OCI-LY1 (cell line): ENCODE measurements around the gene SIX5.
A peak's percentile ranks its signal among the peaks of the same experiment; 100 is the strongest.

Experiments
- H2AFZ ChIP-seq: fragments of 200-600 bp; sonication (generic), shearing (Covaris generic); 2 replicates; pipeline ENCODE4 v1.6.0; 2014; ENCODE audit warnings: antibody characterized with exemption, mild to moderate bottlenecking, low read length
- H3F3A ChIP-seq: fragments of 200-600 bp; sonication (generic), shearing (Covaris generic); 2 replicates; pipeline ENCODE4 v1.6.0; 2014; ENCODE audit warnings: mild to moderate bottlenecking, antibody characterized with exemption, low read length, moderate library complexity; ENCODE audit not compliant: insufficient read depth
- H3K27ac ChIP-seq: fragments of 200-600 bp; sonication (generic); 2 replicates; pipeline ENCODE4 v1.5.1; 2014; ENCODE audit warnings: low read length, mixed run types, mild to moderate bottlenecking, low read depth; ENCODE audit not compliant: poor library complexity, severe bottlenecking
- H3K27me3 ChIP-seq: fragments of 200-600 bp; sonication (generic); 2 replicates; pipeline ENCODE4 v1.6.0; 2014; ENCODE audit warnings: antibody characterized with exemption, mild to moderate bottlenecking, low read length, moderate library complexity; ENCODE audit not compliant: insufficient read depth
- H3K36me3 ChIP-seq: fragments of 200-600 bp; sonication (generic); 2 replicates; pipeline ENCODE4 v1.6.1; 2014; ENCODE audit warnings: mild to moderate bottlenecking, antibody characterized with exemption, low read length, moderate library complexity, mixed read lengths; ENCODE audit not compliant: insufficient read depth
- H3K4me1 ChIP-seq: fragments of 200-600 bp; sonication (generic); 2 replicates; pipeline ENCODE4 v1.5.1; 2014; ENCODE audit warnings: mild to moderate bottlenecking, low read length, moderate library complexity; ENCODE audit not compliant: insufficient read depth, severe bottlenecking
- H3K4me2 ChIP-seq: fragments of 200-600 bp; sonication (generic), shearing (Covaris generic); 2 replicates; pipeline ENCODE4 v1.6.1; 2014; ENCODE audit warnings: low read length
- H3K4me3 ChIP-seq: fragments of 200-600 bp; sonication (generic); 2 replicates; pipeline ENCODE4 v1.5.1; 2014; ENCODE audit warnings: low read length, low read depth, mild to moderate bottlenecking, mixed read lengths; ENCODE audit not compliant: poor library complexity, severe bottlenecking
- H3K79me2 ChIP-seq: fragments of 200-600 bp; shearing (Covaris generic); 2 replicates; pipeline ENCODE4 v1.6.1; 2016; ENCODE audit warnings: mixed run types, low read length, mixed read lengths; ENCODE audit not compliant: insufficient read depth
- H3K9ac ChIP-seq: fragments of 200-600 bp; sonication (generic), shearing (Covaris generic); 2 replicates; pipeline ENCODE4 v1.6.1; 2014; ENCODE audit warnings: mild to moderate bottlenecking, low read length, mixed read lengths
- H3K9me2 ChIP-seq: fragments of 200-600 bp; sonication (generic), shearing (Covaris generic); 2 replicates; pipeline ENCODE4 v1.6.1; 2014; ENCODE audit warnings: low read depth, mild to moderate bottlenecking, low read length, mixed read lengths
- H3K9me3 ChIP-seq: fragments of 200-600 bp; shearing (Covaris generic); 2 replicates; pipeline ENCODE4 v1.6.1; 2014; ENCODE audit warnings: low read length, mixed read lengths
- H4K20me1 ChIP-seq: fragments of 200-600 bp; sonication (generic), shearing (Covaris generic); 2 replicates; pipeline ENCODE4 v1.6.0; 2016; ENCODE audit warnings: mild to moderate bottlenecking, low read length; ENCODE audit not compliant: insufficient read depth
- EZH2 ChIP-seq: fragments of 200-600 bp; sonication (generic), shearing (Covaris generic); IDR thresholded peaks from 2 replicates; pipeline ENCODE4 v1.8.0; 2017; ENCODE audit warnings: borderline replicate concordance, mixed run types, mild to moderate bottlenecking, antibody characterized with exemption, low read length, moderate library complexity, mixed read lengths
- TF ChIP-seq, protein P1 (sequence below): fragments of 200-600 bp; sonication (generic), shearing (Covaris generic); IDR thresholded peaks from 2 replicates; pipeline ENCODE4 v1.5.1; 2017; ENCODE audit warnings: mild to moderate bottlenecking, antibody characterized with exemption, low read length, moderate library complexity, mixed read lengths

Gene SIX5

DNA sequence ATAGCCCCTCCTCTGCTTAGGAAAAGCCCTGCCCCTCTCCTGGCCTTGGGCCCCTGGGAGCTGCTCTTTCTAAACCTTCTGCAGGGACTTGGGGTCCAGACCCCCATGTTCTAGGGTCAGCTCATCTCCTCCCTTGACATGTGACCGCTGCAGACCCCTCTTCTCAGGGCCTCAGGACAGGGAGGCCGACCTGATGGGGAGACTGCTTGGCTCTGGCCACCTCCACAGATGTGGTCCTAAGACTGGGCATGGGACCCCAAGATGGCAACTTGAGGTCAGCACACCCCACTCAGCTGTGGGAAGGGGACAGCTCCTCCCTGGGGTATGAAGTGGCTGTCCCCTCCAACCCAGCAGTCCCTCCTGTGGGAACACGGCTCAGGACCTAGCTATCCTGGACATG lies 3.9 kb upstream of the SIX5 start:
- H3K4me3 ChIP-seq = no peak overlapping the region

DNA sequence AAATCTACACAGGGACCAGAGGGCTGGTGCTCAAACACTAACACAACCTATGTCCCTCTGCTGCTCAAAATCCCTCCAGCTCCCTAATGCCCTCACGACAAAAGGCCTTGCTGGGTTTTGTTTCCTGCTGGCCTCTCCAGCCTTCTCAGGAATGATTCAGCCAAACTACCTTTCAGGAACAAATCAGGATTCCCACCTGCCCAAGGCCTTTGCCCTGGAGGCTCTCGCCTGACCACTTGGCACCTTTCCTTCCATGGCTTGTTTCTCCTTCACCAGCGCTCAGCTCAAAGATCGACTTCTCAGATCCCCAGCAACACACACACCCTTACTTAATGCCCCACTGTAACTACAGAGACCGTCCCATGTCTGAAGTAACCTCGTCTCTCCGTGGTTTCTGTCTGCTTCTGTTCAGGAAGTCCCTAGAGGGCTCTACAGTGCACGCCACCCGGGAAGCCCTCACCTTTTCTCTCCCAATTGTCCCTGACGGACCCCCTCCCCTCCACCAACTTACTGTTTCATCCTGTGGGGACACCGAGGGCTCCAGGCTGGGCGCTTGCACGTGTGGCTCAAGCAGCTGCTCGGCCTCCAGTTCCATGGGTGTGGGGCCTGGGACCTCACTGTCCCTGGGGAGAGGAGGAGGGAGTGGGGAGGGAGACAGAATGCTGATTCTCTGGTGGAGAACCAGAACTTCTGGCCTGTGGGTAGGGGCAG lies 3.2 kb upstream of the SIX5 start:
- Histone ChIP-seq H3F3A (no peaks in the 10 kb centered on the region), H3K4me3 (no peak overlapping the region), H3K27ac (peak overlapping the region; percentile 77), H3K36me3 (0 out of 2 replicates have a peak, but pooled peaks cover 3% of the 10 kb centered on the region), H3K9me3 (no peaks in the 10 kb centered on the region), H3K9ac (peak overlapping the region; percentile 8; the same call in 1 of the 2 replicates), H3K4me2 (peak overlapping the region; percentile 21; the same call in 1 of the 2 replicates), H3K9me2 (no peaks in the 10 kb centered on the region), H3K79me2 (no peaks in the 10 kb centered on the region), H3K27me3 (no peaks in the 10 kb centered on the region), H3K4me1 (peaks cover 34% of the 10 kb centered on the region), H2AFZ (no peak overlapping the region), H4K20me1 (no peaks in the 10 kb centered on the region)
- no peak for TF ChIP-seq EZH2
- TF ChIP-seq, protein P1, sequence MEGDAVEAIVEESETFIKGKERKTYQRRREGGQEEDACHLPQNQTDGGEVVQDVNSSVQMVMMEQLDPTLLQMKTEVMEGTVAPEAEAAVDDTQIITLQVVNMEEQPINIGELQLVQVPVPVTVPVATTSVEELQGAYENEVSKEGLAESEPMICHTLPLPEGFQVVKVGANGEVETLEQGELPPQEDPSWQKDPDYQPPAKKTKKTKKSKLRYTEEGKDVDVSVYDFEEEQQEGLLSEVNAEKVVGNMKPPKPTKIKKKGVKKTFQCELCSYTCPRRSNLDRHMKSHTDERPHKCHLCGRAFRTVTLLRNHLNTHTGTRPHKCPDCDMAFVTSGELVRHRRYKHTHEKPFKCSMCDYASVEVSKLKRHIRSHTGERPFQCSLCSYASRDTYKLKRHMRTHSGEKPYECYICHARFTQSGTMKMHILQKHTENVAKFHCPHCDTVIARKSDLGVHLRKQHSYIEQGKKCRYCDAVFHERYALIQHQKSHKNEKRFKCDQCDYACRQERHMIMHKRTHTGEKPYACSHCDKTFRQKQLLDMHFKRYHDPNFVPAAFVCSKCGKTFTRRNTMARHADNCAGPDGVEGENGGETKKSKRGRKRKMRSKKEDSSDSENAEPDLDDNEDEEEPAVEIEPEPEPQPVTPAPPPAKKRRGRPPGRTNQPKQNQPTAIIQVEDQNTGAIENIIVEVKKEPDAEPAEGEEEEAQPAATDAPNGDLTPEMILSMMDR = no peak

More for the DNA sequence above, 3.9 kb upstream of the SIX5 start:
- H3K36me3 ChIP-seq = 0 out of 2 replicates have a peak, but pooled peaks cover 4% of the 10 kb centered on the region
- H3K27ac ChIP-seq = peak overlapping the region; percentile 77
- no peaks in the 10 kb centered on the region for H3K27me3 ChIP-seq
- H3K9me3 ChIP-seq = no peaks in the 10 kb centered on the region
- no peaks in the 10 kb centered on the region for H3K79me2 ChIP-seq
- H3K4me2 ChIP-seq = no peak overlapping the region; the same call in 1 of the 2 replicates
- no peak for TF ChIP-seq EZH2
- TF ChIP-seq, protein P1 = no peak
- no peaks in the 10 kb centered on the region for H3K9me2 ChIP-seq
- peaks cover 33% of the 10 kb centered on the region for H3K4me1 ChIP-seq
- no peak overlapping the region for H2AFZ ChIP-seq
- H3K9ac ChIP-seq = peak overlapping the region; percentile 8; the same call in 1 of the 2 replicates
- no peaks in the 10 kb centered on the region for H4K20me1 ChIP-seq
- H3F3A ChIP-seq = no peaks in the 10 kb centered on the region

DNA sequence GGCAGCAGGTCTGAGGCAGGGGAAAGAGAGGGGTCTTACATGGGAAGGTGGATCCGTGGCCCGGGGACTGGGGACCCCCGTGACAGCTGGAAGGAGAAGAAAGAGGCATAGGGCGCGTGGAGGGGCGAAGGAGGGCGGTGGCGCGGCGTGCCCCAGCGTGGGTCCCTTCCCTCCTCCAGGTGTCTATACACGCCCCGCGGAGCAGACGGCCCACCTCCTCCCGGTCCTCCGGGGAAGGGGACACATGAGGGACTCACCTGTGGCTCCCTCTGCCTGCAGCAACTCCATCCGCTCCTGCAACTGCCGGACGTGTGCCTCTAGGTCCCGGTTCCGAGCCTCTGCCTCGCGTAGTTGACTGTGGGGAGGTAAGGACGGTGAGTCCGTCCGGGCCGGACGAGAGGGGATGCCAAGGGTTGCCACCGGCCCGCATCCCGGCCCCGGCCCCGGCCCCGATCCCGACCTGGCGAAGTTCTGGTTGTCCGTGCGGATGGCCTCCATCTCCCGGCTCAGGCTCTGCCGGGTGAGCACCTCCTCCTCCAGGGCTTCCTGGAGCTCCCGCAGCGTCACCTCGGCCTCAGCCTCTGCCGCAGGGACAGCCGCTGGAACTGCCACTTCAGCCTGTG lies 2.4 kb upstream of the SIX5 start:
- no peaks in the 10 kb centered on the region for H3K9me2 ChIP-seq
- H3K4me2 ChIP-seq = peak overlapping the region; percentile 86
- no peak overlapping the region for H2AFZ ChIP-seq
- H3K36me3 ChIP-seq = no peaks in the 10 kb centered on the region
- H3K27ac ChIP-seq = no peak overlapping the region
- no peak for TF ChIP-seq EZH2
- TF ChIP-seq, protein P1 = no peak
- H3K9ac ChIP-seq = peak overlapping the region; percentile 39; the same call in 1 of the 2 replicates
- no peaks in the 10 kb centered on the region for H3F3A ChIP-seq
- H4K20me1 ChIP-seq = no peaks in the 10 kb centered on the region
- H3K27me3 ChIP-seq = no peaks in the 10 kb centered on the region; the same call in 1 of the 2 replicates
- H3K79me2 ChIP-seq = no peaks in the 10 kb centered on the region
- H3K4me3 ChIP-seq = peak overlapping the region; percentile 62
- H3K4me1 ChIP-seq = peaks cover 34% of the 10 kb centered on the region
- H3K9me3 ChIP-seq = no peaks in the 10 kb centered on the region
